Mesangial cell (primary cell): ENCODE measurements around the gene AMY1A. TPM values are rescaled to one million over a fixed set of nuclear protein-coding genes. Genes with fewer than 3 reads are reported as not detected.

Experiments used
- total RNA-seq: library from RNA; depleted of rRNA; stranded (reverse); fragments of >200 nt; gene quantifications from 2 replicates; pipeline ENCODE4 v1.2.3, GENCODE V29; 2015

Gene AMY1A
- not detected in 2 replicates for total RNA-seq

DNA sequence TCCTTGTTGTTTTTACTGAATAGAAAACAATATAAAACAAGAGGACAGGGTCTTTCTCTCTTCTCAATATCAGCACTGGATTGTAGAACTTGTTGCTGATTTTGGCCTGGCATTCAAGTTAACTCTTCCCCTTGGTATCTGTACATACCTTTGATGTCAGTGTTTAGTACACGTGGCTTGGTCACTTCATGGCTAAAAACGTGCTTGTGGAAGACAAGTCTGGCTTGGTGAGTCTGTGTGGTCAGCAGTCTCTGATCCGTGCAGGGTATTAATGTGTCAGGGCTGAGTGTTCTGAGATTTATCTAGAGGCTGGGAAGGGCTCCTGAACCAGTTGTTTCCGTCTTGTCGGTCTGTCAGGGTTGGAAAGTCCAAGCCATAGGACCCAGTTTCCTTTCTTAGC lies at the start of gene AMY1A:
TSS of gene AMY1A (plus strand) at position 301 of the 400 bp plus-strand sequence. CDS start 571 bp downstream, outside the sequence.

DNA sequence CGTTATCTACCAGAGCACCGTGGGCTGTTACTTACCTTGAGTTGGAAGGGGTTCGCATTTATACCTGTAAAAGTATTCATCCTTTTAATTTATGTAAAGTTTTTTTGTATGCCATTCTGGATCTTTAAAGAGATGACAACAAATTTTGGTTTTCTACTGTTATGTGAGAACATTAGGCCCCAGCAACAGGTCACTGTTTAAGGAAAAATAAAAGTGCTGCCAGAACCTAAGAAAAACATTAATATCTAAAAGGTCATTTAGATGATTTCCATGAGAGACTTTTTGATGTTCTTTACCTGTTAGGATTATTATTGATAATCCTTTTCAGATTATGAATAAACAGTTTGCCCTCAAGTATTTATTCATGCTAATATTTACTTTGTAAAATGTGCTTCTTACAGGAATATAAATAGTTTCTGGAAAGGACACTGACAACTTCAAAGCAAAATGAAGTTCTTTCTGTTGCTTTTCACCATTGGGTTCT lies 38.5 kb upstream of the AMY1A start, which contains the start of gene AMY2A:
TSS of gene AMY2A (plus strand) at position 434 of the 484 bp plus-strand sequence. CDS start at position 448, 14 bp downstream.

DNA sequence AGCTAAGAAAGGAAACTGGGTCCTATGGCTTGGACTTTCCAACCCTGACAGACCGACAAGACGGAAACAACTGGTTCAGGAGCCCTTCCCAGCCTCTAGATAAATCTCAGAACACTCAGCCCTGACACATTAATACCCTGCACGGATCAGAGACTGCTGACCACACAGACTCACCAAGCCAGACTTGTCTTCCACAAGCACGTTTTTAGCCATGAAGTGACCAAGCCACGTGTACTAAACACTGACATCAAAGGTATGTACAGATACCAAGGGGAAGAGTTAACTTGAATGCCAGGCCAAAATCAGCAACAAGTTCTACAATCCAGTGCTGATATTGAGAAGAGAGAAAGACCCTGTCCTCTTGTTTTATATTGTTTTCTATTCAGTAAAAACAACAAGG lies 40.5 kb downstream of the AMY1A start, which contains the start of gene AMY1B:
TSS of gene AMY1B (minus strand) at position 101 of the 400 bp plus-strand sequence. CDS start 571 bp downstream, outside the sequence.

Other genes starting within 250 kb of the AMY1A start
- gene RNPC3, start 130.1 kb upstream of the AMY1A start, total RNA-seq: 3.9 and 5.5 TPM in 2 replicates
- gene AMY2B, start 84.2 kb upstream of the AMY1A start, total RNA-seq: 0.33 and 1.9 TPM in 2 replicates
- not detected in 2 replicates for gene AMY2A, start 38.3 kb upstream of the AMY1A start, total RNA-seq
- gene AMY1B, start 40.5 kb downstream of the AMY1A start, total RNA-seq: not detected in 2 replicates
- gene AMY1C, start 94.1 kb downstream of the AMY1A start, total RNA-seq: not detected in 2 replicates